ENCODE results near the gene RASSF10.

The RASSF10 gene

GRCh38 chr11:13010749-13011465 lies 1.8 kb downstream of the RASSF10 start:
- H3K9me3 ChIP-seq (ENCODE audit: control insufficient read depth, low read length): peaks cover 21% of the 10 kb centered on the region
- H3K9ac ChIP-seq (ENCODE audit: low read length): no peak overlapping the region
- H3K4me1 ChIP-seq (ENCODE audit: control insufficient read depth, insufficient read depth, low read length): peaks cover 9% of the 10 kb centered on the region
- H3K36me3 ChIP-seq (ENCODE audit: control insufficient read depth, insufficient read depth, low read length, severe bottlenecking): no peaks in the 10 kb centered on the region
- H3K27me3 ChIP-seq (replicated peaks; ENCODE audit: control insufficient read depth, insufficient read depth, low read length): peaks cover 90% of the 10 kb centered on the region
- DNase-seq (ENCODE audit: low read depth): no peak
- H3K4me3 ChIP-seq (ENCODE audit: low read length): no peak overlapping the region

GRCh38 chr11:13011466-13012055 lies 2.4 kb downstream of the RASSF10 start:
- Histone ChIP-seq H3K4me1 (ENCODE audit: control insufficient read depth, insufficient read depth, low read length) (peaks cover 9% of the 10 kb centered on the region), H3K27me3 (replicated peaks; ENCODE audit: control insufficient read depth, insufficient read depth, low read length) (peaks cover 90% of the 10 kb centered on the region), H3K36me3 (ENCODE audit: control insufficient read depth, insufficient read depth, low read length, severe bottlenecking) (no peaks in the 10 kb centered on the region), H3K9me3 (ENCODE audit: control insufficient read depth, low read length) (peaks cover 14% of the 10 kb centered on the region), H3K4me3 (ENCODE audit: low read length) (no peak overlapping the region), H3K9ac (ENCODE audit: low read length) (no peak overlapping the region)
- no peak for DNase-seq (ENCODE audit: low read depth)

GRCh38 chr11:13012056-13012661 lies 3.0 kb downstream of the RASSF10 start:
- no peak for DNase-seq (ENCODE audit: low read depth)
- Histone ChIP-seq H3K27me3 (replicated peaks; ENCODE audit: control insufficient read depth, insufficient read depth, low read length) (peaks cover 88% of the 10 kb centered on the region), H3K4me1 (ENCODE audit: control insufficient read depth, insufficient read depth, low read length) (peaks cover 9% of the 10 kb centered on the region), H3K9me3 (ENCODE audit: control insufficient read depth, low read length) (peaks cover 8% of the 10 kb centered on the region), H3K9ac (ENCODE audit: low read length) (no peak overlapping the region), H3K36me3 (ENCODE audit: control insufficient read depth, insufficient read depth, low read length, severe bottlenecking) (no peaks in the 10 kb centered on the region), H3K4me3 (ENCODE audit: low read length) (no peak overlapping the region)

DNA sequence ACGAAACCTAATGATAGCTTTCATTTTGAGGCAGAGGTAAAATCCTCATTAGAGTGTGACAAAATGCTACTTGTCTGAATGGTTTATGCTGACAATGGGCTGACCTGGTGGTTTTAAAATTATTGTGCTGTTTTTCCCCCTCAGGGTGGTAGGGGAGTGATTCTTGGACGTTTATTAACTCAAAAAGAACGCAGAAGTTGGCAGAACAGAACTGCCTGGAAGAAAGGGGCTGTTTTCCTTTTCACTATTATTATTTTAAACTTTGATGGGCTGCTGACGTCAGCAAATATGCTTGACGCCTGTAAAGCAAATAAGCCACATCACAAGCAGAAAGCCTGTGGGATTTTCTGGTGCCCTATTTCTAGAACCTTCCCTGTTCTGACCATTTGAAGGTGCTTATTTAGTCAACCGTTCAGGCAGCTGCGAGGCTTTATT lies 4.0 kb downstream of the RASSF10 start:
- Histone ChIP-seq H3K4me1 (ENCODE audit: control insufficient read depth, insufficient read depth, low read length) (peaks cover 9% of the 10 kb centered on the region), H3K36me3 (ENCODE audit: control insufficient read depth, insufficient read depth, low read length, severe bottlenecking) (no peaks in the 10 kb centered on the region), H3K9ac (ENCODE audit: low read length) (no peak overlapping the region), H3K4me3 (ENCODE audit: low read length) (no peak overlapping the region), H3K27me3 (replicated peaks; ENCODE audit: control insufficient read depth, insufficient read depth, low read length) (peaks cover 80% of the 10 kb centered on the region), H3K9me3 (ENCODE audit: control insufficient read depth, low read length) (no peaks in the 10 kb centered on the region)
- DNase-seq (ENCODE audit: low read depth): no peak

GRCh38 chr11:13015753-13016152 lies 6.6 kb downstream of the RASSF10 start:
- Histone ChIP-seq H3K27me3 (replicated peaks; ENCODE audit: control insufficient read depth, insufficient read depth, low read length) (peaks cover 64% of the 10 kb centered on the region), H3K4me3 (ENCODE audit: low read length) (no peak overlapping the region), H3K4me1 (ENCODE audit: control insufficient read depth, insufficient read depth, low read length) (no peaks in the 10 kb centered on the region), H3K9ac (ENCODE audit: low read length) (no peak overlapping the region), H3K9me3 (ENCODE audit: control insufficient read depth, low read length) (no peaks in the 10 kb centered on the region), H3K36me3 (ENCODE audit: control insufficient read depth, insufficient read depth, low read length, severe bottlenecking) (no peaks in the 10 kb centered on the region)
- no peak for DNase-seq (ENCODE audit: low read depth)

DNA sequence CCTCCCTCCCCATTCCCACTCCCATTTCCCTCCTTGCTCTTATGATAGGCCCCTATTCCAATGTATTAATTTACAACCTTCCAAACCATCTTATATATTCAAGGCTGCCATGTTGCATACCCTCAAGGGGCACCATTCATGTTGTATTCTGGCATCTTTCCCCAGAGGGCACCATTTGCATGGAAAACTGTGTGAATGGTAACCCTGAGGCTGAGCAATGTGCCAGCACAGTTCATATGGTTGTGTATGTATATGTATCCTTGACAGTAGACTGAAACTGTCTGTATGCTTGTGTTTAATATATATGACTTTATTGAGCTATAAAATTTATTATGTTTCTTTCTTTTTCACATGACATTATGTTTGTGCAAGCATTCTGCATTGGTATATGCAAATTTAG lies 7.3 kb downstream of the RASSF10 start:
- Histone ChIP-seq H3K4me1 (ENCODE audit: control insufficient read depth, insufficient read depth, low read length) (no peaks in the 10 kb centered on the region), H3K4me3 (ENCODE audit: low read length) (no peak overlapping the region), H3K9me3 (ENCODE audit: control insufficient read depth, low read length) (peaks cover 3% of the 10 kb centered on the region), H3K36me3 (ENCODE audit: control insufficient read depth, insufficient read depth, low read length, severe bottlenecking) (no peaks in the 10 kb centered on the region), H3K9ac (ENCODE audit: low read length) (no peak overlapping the region), H3K27me3 (replicated peaks; ENCODE audit: control insufficient read depth, insufficient read depth, low read length) (peaks cover 60% of the 10 kb centered on the region)
- DNase-seq (ENCODE audit: low read depth): no peak

- Histone ChIP-seq H3K9ac (ENCODE audit: low read length) (no peak overlapping the region), H3K27me3 (replicated peaks; ENCODE audit: control insufficient read depth, insufficient read depth, low read length) (peaks cover 37% of the 10 kb centered on the region), H3K9me3 (ENCODE audit: control insufficient read depth, low read length) (peaks cover 12% of the 10 kb centered on the region), H3K4me3 (ENCODE audit: low read length) (no peak overlapping the region), H3K4me1 (ENCODE audit: control insufficient read depth, insufficient read depth, low read length) (no peaks in the 10 kb centered on the region), H3K36me3 (ENCODE audit: control insufficient read depth, insufficient read depth, low read length, severe bottlenecking) (no peaks in the 10 kb centered on the region)
- no peak for DNase-seq (ENCODE audit: low read depth)
Measured at GRCh38 chr11:13019313-13019712, 10.2 kb downstream of the RASSF10 start.

DNA sequence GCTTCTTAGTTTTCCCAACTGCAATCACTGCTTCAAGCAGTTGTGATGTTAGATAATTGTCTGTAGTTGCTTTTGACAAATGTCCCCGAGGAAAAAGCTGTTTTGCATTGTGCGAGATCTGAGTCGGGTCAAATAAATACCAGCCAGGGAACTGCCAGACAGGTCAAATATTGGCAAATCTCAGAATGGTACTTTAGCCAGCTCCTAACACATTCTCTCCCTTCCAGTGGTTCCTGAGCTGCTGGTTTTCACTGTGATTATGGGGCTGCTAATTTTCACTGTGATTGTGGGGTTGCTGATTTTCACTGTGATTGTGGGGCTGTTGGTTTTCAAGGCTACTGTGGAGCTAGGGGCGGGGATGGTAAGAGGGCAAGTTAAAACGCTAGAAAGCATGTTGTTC lies 14.3 kb downstream of the RASSF10 start:
- Histone ChIP-seq H3K4me1 (ENCODE audit: control insufficient read depth, insufficient read depth, low read length) (no peaks in the 10 kb centered on the region), H3K4me3 (ENCODE audit: low read length) (no peak overlapping the region), H3K9ac (ENCODE audit: low read length) (no peak overlapping the region), H3K36me3 (ENCODE audit: control insufficient read depth, insufficient read depth, low read length, severe bottlenecking) (no peaks in the 10 kb centered on the region), H3K27me3 (replicated peaks; ENCODE audit: control insufficient read depth, insufficient read depth, low read length) (peaks cover 16% of the 10 kb centered on the region), H3K9me3 (ENCODE audit: control insufficient read depth, low read length) (peaks cover 12% of the 10 kb centered on the region)
- no peak for DNase-seq (ENCODE audit: low read depth)

DNA sequence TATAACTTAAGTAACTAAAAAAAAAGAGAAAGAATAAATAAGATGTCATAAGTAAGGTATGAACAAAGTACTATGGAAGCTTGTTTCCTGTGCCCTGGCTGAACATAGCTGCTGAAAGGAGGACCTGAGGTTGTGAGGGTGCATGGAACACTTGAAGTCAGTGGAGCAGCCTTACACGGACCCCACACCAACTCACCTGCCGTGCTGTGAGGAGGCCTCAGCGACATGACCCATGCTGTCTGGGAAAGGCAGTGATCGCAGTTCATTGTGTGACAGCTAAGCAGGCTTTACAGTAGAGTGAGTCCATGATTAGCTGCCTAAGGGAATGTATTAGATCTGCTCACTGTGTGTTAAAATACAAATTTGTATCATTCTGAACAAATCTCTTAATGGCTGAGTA lies 17.6 kb downstream of the RASSF10 start:
- DNase-seq (ENCODE audit: low read depth): no peak
- H3K4me3 ChIP-seq (ENCODE audit: low read length): no peak overlapping the region
- H3K27me3 ChIP-seq (replicated peaks; ENCODE audit: control insufficient read depth, insufficient read depth, low read length): peaks cover 42% of the 10 kb centered on the region

DNA sequence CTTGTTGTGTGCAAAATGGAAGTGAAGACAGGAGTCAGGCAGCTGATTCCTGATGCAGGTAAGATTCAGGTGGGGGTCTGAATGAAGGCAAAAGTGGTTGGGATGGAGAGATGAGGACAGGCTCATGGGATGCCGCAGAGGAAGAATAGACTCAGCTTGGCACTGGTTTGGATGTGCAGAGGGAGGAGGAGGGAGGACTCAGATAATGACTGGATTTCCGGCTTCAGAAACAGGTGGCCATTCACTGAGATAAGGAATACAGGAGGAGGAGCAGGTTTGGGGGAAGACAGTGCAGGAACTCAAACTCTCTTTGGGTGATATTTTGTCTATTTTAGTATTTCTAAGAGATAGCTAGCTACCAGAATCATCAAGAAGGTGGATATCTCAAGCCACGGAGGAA lies 19.2 kb downstream of the RASSF10 start:
- peaks cover 40% of the 10 kb centered on the region for H3K27me3 ChIP-seq (replicated peaks; ENCODE audit: control insufficient read depth, insufficient read depth, low read length)

More for the DNA sequence above, 17.6 kb downstream of the RASSF10 start:
- Histone ChIP-seq H3K9ac (ENCODE audit: low read length) (no peak overlapping the region), H3K9me3 (ENCODE audit: control insufficient read depth, low read length) (peaks cover 9% of the 10 kb centered on the region), H3K4me1 (ENCODE audit: control insufficient read depth, insufficient read depth, low read length) (no peaks in the 10 kb centered on the region), H3K36me3 (ENCODE audit: control insufficient read depth, insufficient read depth, low read length, severe bottlenecking) (no peaks in the 10 kb centered on the region)

DNA sequence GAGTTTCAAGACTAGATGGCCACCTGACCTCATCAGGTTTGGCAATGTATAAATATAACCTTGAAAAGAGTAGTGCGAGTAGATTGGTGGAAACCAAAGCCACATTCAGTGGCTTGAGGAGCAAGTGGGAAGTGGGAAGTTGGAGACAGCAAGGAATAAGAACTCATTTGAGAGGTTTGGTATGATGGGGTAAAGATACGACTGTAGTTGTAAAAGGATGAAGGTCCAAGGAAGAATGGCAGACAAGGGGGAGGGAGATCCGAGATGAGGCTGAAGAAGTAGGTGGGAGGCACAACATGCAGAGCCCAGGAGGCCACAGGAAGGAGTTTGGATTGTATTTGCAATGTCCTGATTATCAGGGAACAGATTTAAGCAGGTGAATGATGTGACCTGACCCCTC lies 20.8 kb downstream of the RASSF10 start:
- DNase-seq (ENCODE audit: low read depth): no peak
- Histone ChIP-seq H3K9me3 (ENCODE audit: control insufficient read depth, low read length) (no peaks in the 10 kb centered on the region), H3K4me3 (ENCODE audit: low read length) (no peak overlapping the region), H3K36me3 (ENCODE audit: control insufficient read depth, insufficient read depth, low read length, severe bottlenecking) (no peaks in the 10 kb centered on the region), H3K4me1 (ENCODE audit: control insufficient read depth, insufficient read depth, low read length) (no peaks in the 10 kb centered on the region), H3K9ac (ENCODE audit: low read length) (no peak overlapping the region), H3K27me3 (replicated peaks; ENCODE audit: control insufficient read depth, insufficient read depth, low read length) (peaks cover 46% of the 10 kb centered on the region)

More for the DNA sequence above, 19.2 kb downstream of the RASSF10 start:
- Histone ChIP-seq H3K4me1 (ENCODE audit: control insufficient read depth, insufficient read depth, low read length) (no peaks in the 10 kb centered on the region), H3K9me3 (ENCODE audit: control insufficient read depth, low read length) (no peaks in the 10 kb centered on the region), H3K9ac (ENCODE audit: low read length) (no peak overlapping the region), H3K36me3 (ENCODE audit: control insufficient read depth, insufficient read depth, low read length, severe bottlenecking) (no peaks in the 10 kb centered on the region), H3K4me3 (ENCODE audit: low read length) (no peak overlapping the region)
- no peak for DNase-seq (ENCODE audit: low read depth)

All from adipocyte (in vitro differentiated cells).